HG03432 (cell line): Measurements from ENCODE around the gene SPATA46.
"Not testable (repeated sequence)": the region's sequence is repeated elsewhere in the genome, so short reads cannot be mapped to it uniquely, and the experiment has no call there.

Experiments
- ATAC-seq: cut with Tn5 transposase; IDR thresholded peaks from one replicate; pipeline ENCODE4 v1.9.1; 2021; ENCODE audit warnings: mild to moderate bottlenecking, moderate library complexity; ENCODE audit not compliant: unreplicated experiment

Gene SPATA46

DNA sequence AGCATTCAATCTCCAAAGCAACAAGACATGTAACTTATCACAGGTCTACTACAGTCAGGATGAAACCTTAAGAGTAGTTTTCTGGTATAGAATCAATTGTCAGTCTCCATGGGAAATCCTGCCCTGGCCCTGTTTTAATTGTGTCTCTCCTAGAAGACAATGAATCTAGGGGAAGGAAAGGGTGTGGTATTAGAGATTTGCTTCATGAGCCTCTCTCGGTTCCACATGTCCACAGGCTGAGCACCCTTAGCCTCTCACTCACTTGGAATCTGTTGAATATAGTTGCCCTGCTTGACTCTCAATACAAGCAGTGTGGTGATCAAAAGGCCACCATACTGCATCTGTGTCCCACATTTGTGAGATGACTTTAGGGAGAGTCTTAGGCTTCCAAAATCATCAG lies 17.7 kb downstream of the SPATA46 start:
- no peak for ATAC-seq

DNA sequence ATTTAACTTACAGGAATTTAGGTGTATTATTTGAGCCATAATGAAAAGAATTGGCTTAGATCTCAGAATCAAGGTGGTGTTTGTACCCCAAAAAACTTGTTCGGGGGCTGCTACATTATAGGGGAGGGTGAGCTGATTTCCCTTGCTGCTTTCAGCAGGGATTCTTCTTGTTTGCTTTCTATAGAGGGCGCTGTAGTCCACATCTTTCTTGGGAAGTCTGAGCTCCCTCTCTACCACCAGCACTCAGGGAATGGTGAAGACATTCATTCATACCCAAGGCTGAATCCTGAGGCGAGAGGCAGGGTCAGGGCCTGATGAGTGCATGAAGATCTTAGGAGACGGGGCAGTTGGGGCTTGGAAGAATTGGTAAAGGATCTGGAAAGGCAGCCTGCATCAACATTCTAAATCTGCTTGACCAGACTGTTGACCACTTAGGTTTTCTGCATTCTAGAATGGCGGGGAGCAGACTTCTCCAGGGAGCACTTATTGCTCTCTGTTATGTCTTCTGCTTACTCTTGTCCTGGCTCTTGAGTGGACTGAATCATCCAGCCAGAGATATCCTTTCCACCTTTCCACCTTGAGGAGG lies 18.9 kb downstream of the SPATA46 start:
- no peak for ATAC-seq

DNA sequence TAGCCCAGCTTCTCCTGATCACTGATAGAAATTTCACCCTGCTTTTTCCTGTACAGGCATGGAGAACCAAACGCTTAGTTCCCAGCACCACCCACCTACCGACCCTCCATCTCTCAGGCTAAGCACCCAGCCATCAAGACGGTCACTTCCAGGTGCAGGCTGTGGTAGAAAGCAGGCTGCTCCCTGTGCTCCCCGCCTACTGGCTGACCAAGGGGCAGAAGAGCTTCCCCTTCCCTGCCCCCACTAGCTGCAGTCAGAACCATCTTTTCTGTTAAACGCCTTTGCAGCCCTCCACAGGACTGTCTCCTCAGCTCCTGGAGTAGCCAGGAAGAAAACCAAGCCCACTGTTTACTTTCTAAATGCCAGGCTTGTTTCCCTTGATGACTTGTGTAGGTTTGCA lies 23.0 kb downstream of the SPATA46 start:
- no peak for ATAC-seq

DNA sequence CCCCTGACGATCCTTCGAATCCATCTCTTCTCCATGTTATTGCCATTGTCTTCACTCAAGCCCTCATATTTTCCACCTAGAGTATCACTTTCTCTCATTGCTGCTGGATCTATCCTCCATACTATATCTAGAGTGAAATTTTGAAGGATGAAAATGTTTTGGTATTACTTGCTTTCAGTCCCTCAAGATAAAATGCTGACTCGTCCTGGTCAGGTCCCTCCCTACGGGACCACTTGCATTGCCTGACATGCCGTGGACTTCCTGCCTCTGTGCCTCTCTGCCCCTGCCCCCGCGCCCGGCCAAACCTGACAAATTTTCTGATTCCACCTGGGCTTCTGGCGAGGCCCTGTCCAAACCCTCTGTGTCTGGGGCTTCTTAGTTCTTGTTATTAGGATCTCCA lies 23.6 kb downstream of the SPATA46 start:
- no peak for ATAC-seq

GRCh38 chr1:162351874-162352273 lies 24.8 kb downstream of the SPATA46 start:
- not testable (repeated sequence) for ATAC-seq

- ATAC-seq = no peak
Observed at GRCh38 chr1:162351246-162351842, 25.3 kb downstream of the SPATA46 start.

DNA sequence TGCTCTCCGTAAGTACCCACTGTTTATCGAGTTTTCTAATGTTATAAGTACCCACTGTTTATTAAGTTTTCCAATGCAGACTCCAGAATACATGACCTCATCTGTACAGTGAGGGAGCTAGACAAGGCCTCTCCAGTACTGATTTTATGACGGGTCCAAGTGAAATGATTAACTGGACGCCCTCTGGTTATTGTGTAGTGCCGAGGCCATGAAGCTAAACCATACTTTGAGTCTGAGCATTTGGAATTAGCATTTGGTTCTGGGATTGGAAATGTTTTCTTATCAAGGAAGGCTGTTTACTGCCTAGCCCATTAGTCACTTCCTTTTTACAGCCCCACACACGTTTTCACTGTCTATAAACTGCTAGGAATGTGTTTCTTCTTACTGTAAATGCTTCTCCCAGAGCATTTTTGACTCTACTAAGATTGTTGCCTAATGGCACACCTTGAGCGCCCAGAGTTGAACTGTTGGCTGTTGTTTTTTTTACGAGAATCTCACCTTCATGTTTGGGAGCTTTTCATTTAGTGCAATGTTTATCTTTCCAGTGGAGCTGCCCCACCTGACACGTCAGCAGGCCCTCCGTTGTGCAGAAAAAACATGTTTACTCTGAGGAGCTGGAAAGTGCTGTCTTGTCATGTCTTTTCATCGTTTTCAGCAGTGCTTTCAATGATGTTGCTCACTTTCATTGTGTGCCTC lies 26.9 kb downstream of the SPATA46 start:
- no peak for ATAC-seq

- ATAC-seq = no peak
Observed at GRCh38 chr1:162347281-162347680, 29.4 kb downstream of the SPATA46 start.

GRCh38 chr1:162343470-162343869 lies 33.2 kb downstream of the SPATA46 start:
- ATAC-seq = no peak

DNA sequence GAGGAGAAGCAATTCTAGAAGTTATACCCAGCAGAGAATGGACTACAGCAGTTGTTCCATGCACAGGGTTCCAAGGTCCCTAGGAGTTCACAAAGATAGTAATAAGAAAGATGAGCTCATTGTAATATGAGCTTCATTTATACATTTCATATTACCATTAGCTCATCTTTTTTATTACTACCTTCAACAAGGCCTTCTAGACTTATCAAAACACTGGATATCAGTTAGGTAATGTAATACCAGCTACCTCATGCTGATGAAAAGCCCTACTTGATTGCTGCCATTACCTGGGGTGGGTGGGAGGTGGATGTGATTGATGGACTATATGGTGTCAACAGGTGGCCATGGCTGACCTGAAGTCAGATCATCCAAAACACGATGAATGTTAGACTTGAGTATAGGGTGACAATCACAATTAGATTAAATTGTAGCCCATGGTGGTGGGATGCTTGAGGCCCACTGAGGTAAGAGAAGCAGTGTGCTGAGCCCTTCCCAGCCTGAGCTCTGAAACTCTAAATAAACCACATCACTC lies 34.1 kb downstream of the SPATA46 start:
- no peak for ATAC-seq

DNA sequence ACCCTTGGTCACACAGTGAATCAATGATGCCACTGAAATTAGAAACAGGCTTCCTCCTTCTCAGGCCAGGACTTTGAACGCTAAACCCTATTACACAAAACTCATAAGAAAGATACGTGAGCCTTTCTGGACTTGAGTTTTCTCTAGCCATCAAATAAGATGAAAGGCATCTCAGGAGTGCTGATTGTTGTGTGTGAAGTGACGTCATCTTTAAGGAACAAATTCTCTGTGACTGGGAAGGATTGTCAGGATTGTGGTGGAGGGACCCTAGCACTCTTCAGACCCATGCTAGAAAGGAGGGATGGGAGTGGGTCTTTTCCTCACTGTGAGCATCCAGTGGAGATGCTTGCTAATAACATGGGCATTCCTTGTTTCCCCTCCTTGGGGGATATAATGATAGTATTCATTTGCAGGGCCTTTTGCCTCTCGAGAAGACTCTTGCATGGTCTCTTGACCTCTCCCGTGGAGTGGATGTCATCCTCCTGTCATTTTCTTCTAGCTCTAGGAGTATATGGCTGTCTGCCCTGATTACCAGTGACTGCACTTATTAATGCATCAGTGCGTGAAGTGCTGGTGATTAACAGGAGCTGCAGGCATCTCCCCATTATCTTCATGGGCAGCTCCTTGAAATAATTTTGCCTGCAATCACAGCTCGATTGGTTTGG lies 39.9 kb downstream of the SPATA46 start:
- ATAC-seq = no peak

DNA sequence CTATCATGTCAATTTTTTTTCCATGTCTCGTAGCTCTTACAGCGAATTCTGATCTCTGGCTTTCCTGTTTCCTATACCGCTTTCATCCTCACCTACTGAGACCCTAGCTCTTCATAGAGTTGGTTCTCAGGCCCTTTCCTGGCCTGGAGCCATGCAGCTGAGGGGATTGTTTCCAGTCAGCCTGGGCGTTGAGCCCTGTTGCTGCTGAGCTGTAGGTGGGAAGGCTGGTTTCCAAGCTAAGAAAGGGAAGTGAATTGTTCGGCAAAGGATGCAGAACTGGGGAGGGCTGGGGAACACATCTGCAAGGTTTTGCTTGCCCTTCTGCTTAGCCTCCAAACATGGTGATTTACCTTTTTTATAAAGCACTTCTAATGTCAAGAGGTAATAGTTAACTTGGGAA lies 41.5 kb downstream of the SPATA46 start:
- no peak for ATAC-seq

DNA sequence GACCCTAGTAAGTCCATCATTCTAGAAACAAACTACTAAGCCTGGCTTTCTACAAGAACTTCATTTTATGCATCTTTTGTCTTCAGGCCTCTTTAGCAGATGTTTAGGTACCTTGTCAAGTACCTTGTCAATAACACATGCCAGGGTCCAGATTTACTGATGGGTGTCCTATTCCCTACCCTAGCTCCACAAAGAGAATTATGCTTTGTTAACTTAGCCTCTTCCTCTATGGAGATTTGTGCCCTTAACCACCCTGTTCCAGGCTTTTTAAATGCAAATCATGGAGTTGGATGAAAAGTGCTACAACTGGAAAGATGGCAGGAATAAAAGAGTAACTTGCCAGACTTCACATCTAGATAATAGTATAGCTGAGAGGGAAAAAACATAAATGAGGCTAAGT lies 42.7 kb downstream of the SPATA46 start:
- no peak for ATAC-seq

DNA sequence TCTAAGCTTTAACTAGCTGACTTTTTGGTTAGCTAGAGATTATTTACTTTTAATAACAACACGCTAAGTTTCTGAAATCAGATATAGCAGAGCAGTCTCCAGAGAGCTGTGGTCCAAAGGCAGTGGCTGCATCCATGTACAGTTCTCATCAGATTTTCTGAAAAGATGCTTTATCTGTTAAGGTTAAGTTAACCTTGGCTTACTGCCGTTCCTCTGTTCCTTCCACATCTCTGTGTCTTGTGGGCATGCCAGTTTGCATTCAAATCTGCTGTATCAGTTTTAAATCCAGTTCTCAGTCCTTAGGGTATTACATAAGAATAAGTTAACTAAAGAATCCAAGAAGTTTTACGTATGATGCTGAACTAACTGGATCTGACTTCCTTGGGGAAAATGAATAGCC lies 46.8 kb downstream of the SPATA46 start:
- ATAC-seq = no peak

- no peak for ATAC-seq
Observed at GRCh38 chr1:162328512-162328911, 48.1 kb downstream of the SPATA46 start.

- ATAC-seq = no peak
Observed at GRCh38 chr1:162327788-162328165, 48.9 kb downstream of the SPATA46 start.

- ATAC-seq = no peak
Observed at GRCh38 chr1:162327144-162327787, 49.4 kb downstream of the SPATA46 start.

- ATAC-seq = no peak
Observed at GRCh38 chr1:162326559-162326958, 50.1 kb downstream of the SPATA46 start.

DNA sequence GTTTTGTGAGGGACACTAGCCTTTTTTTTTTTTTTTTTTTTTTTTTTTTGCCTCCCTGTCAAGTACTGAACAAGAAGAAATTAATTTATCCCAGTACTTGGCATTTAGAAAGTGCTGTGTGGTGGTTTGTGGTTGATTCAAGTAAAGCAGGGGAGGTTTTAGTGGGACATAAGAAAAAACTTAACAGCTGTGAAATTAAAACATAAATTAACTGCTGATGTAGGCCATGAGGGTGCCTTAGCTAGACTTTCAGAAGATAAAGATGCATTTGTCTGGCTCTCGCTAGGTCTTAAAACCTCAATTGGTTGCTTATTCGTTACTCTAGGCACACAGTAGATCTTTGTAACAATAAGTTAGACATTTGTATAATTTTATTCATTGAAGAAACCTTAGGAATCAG lies 52.3 kb downstream of the SPATA46 start:
- no peak for ATAC-seq
